ENCODE measurements around the gene MAPRE3. TPM values are rescaled to one million over a fixed set of nuclear protein-coding genes. Genes with fewer than 3 reads are reported as not detected.

The MAPRE3 gene
- total RNA-seq, 1 donor from 2014 or later = 57.4 TPM

DNA sequence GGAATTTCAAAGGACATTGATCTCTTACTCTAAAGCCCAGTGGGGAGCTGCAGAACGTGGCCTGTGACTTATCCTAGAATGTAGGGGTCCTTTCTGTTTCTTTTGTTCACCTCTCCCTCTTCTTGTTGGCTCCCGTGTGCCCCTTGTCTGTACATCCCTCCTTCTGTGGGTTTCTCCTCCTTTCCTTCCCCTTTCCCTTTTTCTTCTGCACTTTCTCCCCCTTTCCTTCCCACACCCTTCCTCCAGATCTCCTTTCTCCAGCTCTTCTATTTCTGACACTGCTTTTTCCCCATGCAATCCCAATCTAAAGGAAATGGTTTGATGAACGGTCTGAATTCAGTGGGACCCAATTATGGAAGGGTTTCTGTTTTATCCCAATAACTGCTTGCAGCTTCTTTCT is 35.5 kb upstream of the MAPRE3 start:
- Histone ChIP-seq H3K27ac (replicated peaks) (no peak overlapping the region), H3K4me1 (no peaks in the 10 kb centered on the region), H3K9me3 (replicated peaks) (no peaks in the 10 kb centered on the region), H3K27me3 (ENCODE audit: low read depth) (peaks cover 32% of the 10 kb centered on the region), H3K36me3 (no peaks in the 10 kb centered on the region), H3K4me3 (no peak overlapping the region)
- DNase-seq = no peak
- intact Hi-C loops (cut with micrococcal nuclease) = no loop called here
- TF ChIP-seq, protein P1, sequence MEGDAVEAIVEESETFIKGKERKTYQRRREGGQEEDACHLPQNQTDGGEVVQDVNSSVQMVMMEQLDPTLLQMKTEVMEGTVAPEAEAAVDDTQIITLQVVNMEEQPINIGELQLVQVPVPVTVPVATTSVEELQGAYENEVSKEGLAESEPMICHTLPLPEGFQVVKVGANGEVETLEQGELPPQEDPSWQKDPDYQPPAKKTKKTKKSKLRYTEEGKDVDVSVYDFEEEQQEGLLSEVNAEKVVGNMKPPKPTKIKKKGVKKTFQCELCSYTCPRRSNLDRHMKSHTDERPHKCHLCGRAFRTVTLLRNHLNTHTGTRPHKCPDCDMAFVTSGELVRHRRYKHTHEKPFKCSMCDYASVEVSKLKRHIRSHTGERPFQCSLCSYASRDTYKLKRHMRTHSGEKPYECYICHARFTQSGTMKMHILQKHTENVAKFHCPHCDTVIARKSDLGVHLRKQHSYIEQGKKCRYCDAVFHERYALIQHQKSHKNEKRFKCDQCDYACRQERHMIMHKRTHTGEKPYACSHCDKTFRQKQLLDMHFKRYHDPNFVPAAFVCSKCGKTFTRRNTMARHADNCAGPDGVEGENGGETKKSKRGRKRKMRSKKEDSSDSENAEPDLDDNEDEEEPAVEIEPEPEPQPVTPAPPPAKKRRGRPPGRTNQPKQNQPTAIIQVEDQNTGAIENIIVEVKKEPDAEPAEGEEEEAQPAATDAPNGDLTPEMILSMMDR (IDR thresholded peaks at IDR 0.05; ENCODE audit: borderline replicate concordance) = no peak

DNA sequence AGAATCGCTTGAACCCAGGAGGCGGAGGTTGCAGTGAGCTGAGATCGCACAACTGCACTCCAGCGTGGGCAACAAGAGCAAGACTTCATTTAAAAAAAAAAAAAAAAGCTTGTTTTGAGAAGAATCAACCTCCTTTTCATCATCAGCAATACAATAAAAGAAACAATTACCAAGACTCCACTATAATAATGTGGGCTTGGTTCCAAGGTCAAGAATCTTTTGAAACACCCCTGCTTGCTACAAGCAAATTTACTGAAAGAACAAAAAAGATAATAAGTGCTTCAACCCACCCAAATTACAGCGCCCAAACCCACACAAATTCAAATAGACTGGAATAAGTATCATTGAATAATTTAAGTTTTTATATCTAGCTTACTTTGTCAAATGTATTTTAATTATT is 33.6 kb upstream of the MAPRE3 start:
- Histone ChIP-seq H3K4me1 (no peaks in the 10 kb centered on the region), H3K4me3 (no peak overlapping the region), H3K9me3 (replicated peaks) (no peaks in the 10 kb centered on the region), H3K27ac (replicated peaks) (no peak overlapping the region), H3K36me3 (no peaks in the 10 kb centered on the region), H3K27me3 (ENCODE audit: low read depth) (peaks cover 22% of the 10 kb centered on the region)
- intact Hi-C loops (cut with micrococcal nuclease) = no loop called here
- TF ChIP-seq, protein P1 (IDR thresholded peaks at IDR 0.05; ENCODE audit: borderline replicate concordance) = no peak
- DNase-seq = no peak

DNA sequence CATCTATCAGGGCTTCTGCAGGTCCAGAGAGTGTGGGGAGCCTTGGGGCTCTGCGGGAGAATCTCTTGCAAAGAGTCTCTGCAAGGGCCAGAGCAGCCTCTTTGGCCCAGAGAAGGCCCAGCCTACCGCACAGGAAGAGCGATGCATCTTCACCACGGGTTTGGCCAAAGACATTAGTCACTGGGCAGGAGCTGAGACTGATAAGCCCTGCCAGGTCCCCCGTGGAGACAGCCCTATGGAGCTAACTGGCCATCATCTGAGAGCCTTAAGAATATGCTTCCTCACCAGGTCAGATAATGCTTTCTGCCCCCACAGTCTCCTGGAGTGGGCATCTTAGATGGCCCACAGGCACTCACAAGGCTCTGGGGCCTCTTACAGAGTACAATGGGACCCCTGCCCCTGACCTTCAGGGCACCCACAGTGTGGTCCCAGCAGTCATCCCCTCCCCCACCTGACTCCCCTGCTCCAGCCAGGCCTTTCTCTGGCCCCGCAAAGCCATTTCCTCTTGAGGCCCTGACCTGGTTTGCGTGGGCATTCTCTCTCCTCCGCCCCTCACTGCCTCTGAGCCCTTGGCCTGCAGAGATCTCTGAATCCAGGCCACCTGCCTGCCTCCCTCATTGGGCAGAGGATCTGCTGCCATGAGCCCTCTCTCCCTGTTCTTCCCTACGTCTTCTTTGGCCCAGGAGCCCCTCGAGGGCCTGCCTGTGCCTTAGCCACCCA is 31.9 kb upstream of the MAPRE3 start:
- Histone ChIP-seq H3K4me3 (no peak overlapping the region), H3K36me3 (no peaks in the 10 kb centered on the region), H3K27ac (replicated peaks) (no peak overlapping the region), H3K4me1 (no peaks in the 10 kb centered on the region), H3K9me3 (replicated peaks) (no peaks in the 10 kb centered on the region), H3K27me3 (ENCODE audit: low read depth) (peaks cover 38% of the 10 kb centered on the region)
- DNase-seq = no peak
- TF ChIP-seq, protein P1 (IDR thresholded peaks at IDR 0.05; ENCODE audit: borderline replicate concordance) = no peak
- intact Hi-C loops (cut with micrococcal nuclease) = no loop called here

DNA sequence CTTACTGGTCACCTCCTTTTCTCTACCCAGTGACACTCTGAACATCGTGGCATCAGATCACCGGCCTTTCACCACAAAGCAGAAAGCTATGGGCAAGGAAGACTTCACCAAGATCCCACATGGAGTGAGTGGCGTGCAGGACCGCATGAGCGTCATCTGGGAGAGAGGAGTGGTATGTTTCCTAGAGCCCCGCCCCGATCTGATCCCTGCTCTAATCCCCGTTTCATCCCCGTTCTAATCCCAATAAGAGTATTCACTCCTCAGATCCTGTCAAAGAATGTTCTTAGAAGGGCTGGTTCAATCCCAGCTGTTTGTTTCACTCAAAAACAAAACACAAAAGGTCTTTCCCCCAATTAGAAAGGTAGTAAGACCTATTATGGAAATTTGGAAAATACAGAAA is 30.4 kb upstream of the MAPRE3 start:
- Histone ChIP-seq H3K4me1 (no peaks in the 10 kb centered on the region), H3K9me3 (replicated peaks) (no peaks in the 10 kb centered on the region), H3K36me3 (no peaks in the 10 kb centered on the region), H3K4me3 (no peak overlapping the region), H3K27ac (replicated peaks) (no peak overlapping the region), H3K27me3 (ENCODE audit: low read depth) (peaks cover 44% of the 10 kb centered on the region)
- no peak for DNase-seq
- TF ChIP-seq, protein P1 (IDR thresholded peaks at IDR 0.05; ENCODE audit: borderline replicate concordance) = no peak
- intact Hi-C loops (cut with micrococcal nuclease) = loop anchor here (5.0 kb wide), 1 partner anchor 93 kb away; the partner anchor contains the start of gene DPYSL5

DNA sequence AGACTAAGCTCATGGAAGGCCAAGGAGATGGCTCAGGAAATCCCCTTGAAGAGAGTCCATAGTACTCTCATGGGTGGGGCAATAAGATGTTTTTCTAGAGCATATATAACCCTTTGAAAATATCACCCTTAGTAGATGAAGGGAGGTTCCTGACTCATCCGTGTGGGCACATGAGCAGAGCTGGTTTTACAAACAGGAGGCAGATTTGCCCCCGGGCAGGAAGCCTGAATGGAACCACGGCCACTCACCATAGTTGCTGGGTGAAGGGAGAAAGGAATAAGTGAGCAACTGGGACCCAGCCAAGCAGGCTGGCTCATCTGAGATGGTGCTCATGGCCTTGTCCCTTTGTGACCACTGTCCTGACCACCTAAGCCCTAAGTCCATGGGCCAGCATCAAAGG is 29.0 kb upstream of the MAPRE3 start:
- intact Hi-C loops (cut with micrococcal nuclease) = loop anchor here (5.0 kb wide), 1 partner anchor 94 kb away; the partner anchor contains the start of gene DPYSL5
- no peaks in the 10 kb centered on the region for H3K36me3 ChIP-seq
- H3K27ac ChIP-seq (replicated peaks) = no peak overlapping the region
- TF ChIP-seq, protein P1 (IDR thresholded peaks at IDR 0.05; ENCODE audit: borderline replicate concordance) = no peak
- H3K27me3 ChIP-seq (ENCODE audit: low read depth) = peaks cover 50% of the 10 kb centered on the region
- DNase-seq = no peak
- no peaks in the 10 kb centered on the region for H3K9me3 ChIP-seq (replicated peaks)
- H3K4me1 ChIP-seq = no peaks in the 10 kb centered on the region
- H3K4me3 ChIP-seq = no peak overlapping the region
